ENCODE measurements around the gene TRMT11. TPM values are rescaled to one million over a fixed set of nuclear protein-coding genes. Genes with fewer than 3 reads are reported as not detected.

The TRMT11 gene
- polyA plus RNA-seq, 1 of the 3 experiments (the other 2 are of a cell fraction) = 15.0 TPM

DNA sequence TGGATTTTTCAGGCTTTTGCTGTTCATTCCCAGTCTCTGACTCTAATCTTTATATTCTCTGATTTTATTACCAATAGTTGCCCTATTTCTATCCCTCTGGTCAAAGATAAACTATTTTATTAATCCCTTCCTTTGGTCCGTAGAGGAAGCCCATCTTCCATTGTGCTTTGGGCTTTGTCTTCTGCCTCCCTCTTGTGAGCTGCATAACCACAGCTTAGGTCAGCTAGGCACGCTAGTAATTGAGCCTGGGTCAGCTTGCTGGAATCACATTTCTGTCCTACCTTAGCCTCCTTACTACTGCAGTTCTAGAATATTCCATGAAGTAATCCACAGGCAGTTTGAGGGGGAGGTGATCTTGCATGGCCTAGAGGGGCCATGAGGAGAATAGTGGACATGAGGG lies 49.4 kb downstream of the TRMT11 start:
- H3K9me3 ChIP-seq = no peaks in the 10 kb centered on the region
- no peaks in the 10 kb centered on the region for H3K79me2 ChIP-seq (ENCODE audit: insufficient read depth)
- H3K4me2 ChIP-seq = no peak overlapping the region
- H2AFZ ChIP-seq (ENCODE audit: low read depth) = no peak overlapping the region
- H3K27me3 ChIP-seq (ENCODE audit: insufficient read depth) = no peaks in the 10 kb centered on the region
- H3K9ac ChIP-seq = no peak overlapping the region
- no peak overlapping the region for H3K27ac ChIP-seq (ENCODE audit: low read depth in 2 of 2, low read length in 1 of 2)
- H4K20me1 ChIP-seq (ENCODE audit: insufficient read depth) = no peaks in the 10 kb centered on the region
- no peak overlapping the region for H3K4me3 ChIP-seq (ENCODE audit: low read depth in 2 of 2, low read length in 1 of 2)
- H3K36me3 ChIP-seq (replicated peaks in 1 of 2; ENCODE audit: control insufficient read depth in 1 of 2, insufficient read depth in 2 of 2, low read length in 1 of 2) = peaks cover 28 to 60% of the 10 kb centered on the region in 2 experiments
- WGBS (ENCODE audit: low lambda C conversion rate) = 90% methylated on average over 2 of the region's 2 CpGs
- ChIA-PET POLR2A (no interaction called here), CTCF (interaction anchor here (0.7 to 1.6 kb wide), 3 partner anchors 36 to 387 kb away, joined by 3 read pairs; partner anchors contain the start of gene TRMT11)
- TF ChIP-seq RFX5 (IDR thresholded peaks at IDR 0.05; ENCODE audit: low read length) = no peak
- TF ChIP-seq TCF12 (IDR thresholded peaks at IDR 0.05) = no peak
- TF ChIP-seq PBX3 (IDR thresholded peaks at IDR 0.05) = no peak
- TF ChIP-seq SIN3A (IDR thresholded peaks at IDR 0.05; ENCODE audit: borderline replicate concordance, low read depth, low read length) = no peak
- TF ChIP-seq USF1 (IDR thresholded peaks at IDR 0.05; ENCODE audit: borderline replicate concordance, low read depth) = no peak
- DNase-seq = no peak
- peaks cover 22% of the 10 kb centered on the region for H3F3A ChIP-seq (replicated peaks; ENCODE audit: insufficient read depth)
- peaks cover 0 to 4% of the 10 kb centered on the region in 2 experiments; a peak in 2 of 4 replicates for H3K4me1 ChIP-seq (ENCODE audit: control insufficient read depth in 1 of 2, insufficient read depth in 2 of 2, low read depth in 1 of 2, low read length in 1 of 2)
- H3K9me2 ChIP-seq = no peaks in the 10 kb centered on the region

- no peaks in the 10 kb centered on the region for H4K20me1 ChIP-seq (ENCODE audit: insufficient read depth)
- DNase-seq = no peak
- POLR2A ChIA-PET = no interaction called here
- H3K9ac ChIP-seq = no peak overlapping the region
- no peaks in the 10 kb centered on the region for H3K79me2 ChIP-seq (ENCODE audit: insufficient read depth)
- peaks cover 19% of the 10 kb centered on the region for H3F3A ChIP-seq (replicated peaks; ENCODE audit: insufficient read depth)
- no peak overlapping the region for H3K4me2 ChIP-seq
- TF ChIP-seq EP300 (IDR thresholded peaks at IDR 0.05; ENCODE audit: borderline replicate concordance in 1 of 2, low read depth in 1 of 2, low read length in 1 of 2) (no peak), TEAD4 (IDR thresholded peaks at IDR 0.05; ENCODE audit: borderline replicate concordance, insufficient read depth) (no peak), MAX (IDR thresholded peaks at IDR 0.05; ENCODE audit: low read depth) (no peak)
- no peak overlapping the region for H3K4me3 ChIP-seq (ENCODE audit: low read depth in 2 of 2, low read length in 1 of 2)
- no peak overlapping the region for H2AFZ ChIP-seq (ENCODE audit: low read depth)
- no peaks in the 10 kb centered on the region for H3K9me2 ChIP-seq
- H3K27me3 ChIP-seq (ENCODE audit: insufficient read depth) = no peaks in the 10 kb centered on the region
- CTCF ChIA-PET = interaction anchor here (1.5 kb wide), 1 partner anchor 27 kb away, joined by 5 read pairs; no protein-coding TSS in a partner anchor
- H3K36me3 ChIP-seq (replicated peaks in 1 of 2; ENCODE audit: control insufficient read depth in 1 of 2, insufficient read depth in 2 of 2, low read length in 1 of 2) = peaks cover 28 to 61% of the 10 kb centered on the region in 2 experiments
- H3K4me1 ChIP-seq (ENCODE audit: control insufficient read depth in 1 of 2, insufficient read depth in 2 of 2, low read depth in 1 of 2, low read length in 1 of 2) = peaks cover 0 to 9% of the 10 kb centered on the region in 2 experiments; a peak in 2 of 4 replicates
- H3K27ac ChIP-seq (ENCODE audit: low read depth in 2 of 2, low read length in 1 of 2) = no peak overlapping the region
- no peaks in the 10 kb centered on the region for H3K9me3 ChIP-seq
Measured at GRCh38 chr6:126038234-126038633, 51.9 kb downstream of the TRMT11 start.

GRCh38 chr6:126039284-126039683 lies 52.9 kb downstream of the TRMT11 start:
- H3K4me1 ChIP-seq (ENCODE audit: control insufficient read depth in 1 of 2, insufficient read depth in 2 of 2, low read depth in 1 of 2, low read length in 1 of 2) = 0 out of 4 replicates have a peak, but pooled peaks cover 0 to 9% of the 10 kb centered on the region in 2 experiments
- CTCF ChIA-PET = interaction anchor here (0.6 to 1.0 kb wide), 3 partner anchors 18 to 772 kb away, joined by 3 read pairs; no protein-coding TSS in a partner anchor

More at GRCh38 chr6:126039284-126039683, 52.9 kb downstream of the TRMT11 start:
- Histone ChIP-seq H4K20me1 (ENCODE audit: insufficient read depth) (no peaks in the 10 kb centered on the region), H3K27ac (ENCODE audit: low read depth in 2 of 2, low read length in 1 of 2) (no peak overlapping the region), H3K27me3 (ENCODE audit: insufficient read depth) (no peaks in the 10 kb centered on the region), H3K79me2 (ENCODE audit: insufficient read depth) (no peaks in the 10 kb centered on the region), H3K9me2 (no peaks in the 10 kb centered on the region), H3K4me3 (ENCODE audit: low read depth in 2 of 2, low read length in 1 of 2) (no peak overlapping the region), H3K9me3 (no peaks in the 10 kb centered on the region), H3F3A (replicated peaks; ENCODE audit: insufficient read depth) (peaks cover 13% of the 10 kb centered on the region), H3K36me3 (replicated peaks in 1 of 2; ENCODE audit: control insufficient read depth in 1 of 2, insufficient read depth in 2 of 2, low read length in 1 of 2) (peaks cover 28 to 61% of the 10 kb centered on the region in 2 experiments), H2AFZ (ENCODE audit: low read depth) (no peak overlapping the region), H3K9ac (no peak overlapping the region), H3K4me2 (no peak overlapping the region)
- 51% methylated on average over 2 of the region's 2 CpGs for WGBS (ENCODE audit: low lambda C conversion rate)
- TF ChIP-seq, protein P1, sequence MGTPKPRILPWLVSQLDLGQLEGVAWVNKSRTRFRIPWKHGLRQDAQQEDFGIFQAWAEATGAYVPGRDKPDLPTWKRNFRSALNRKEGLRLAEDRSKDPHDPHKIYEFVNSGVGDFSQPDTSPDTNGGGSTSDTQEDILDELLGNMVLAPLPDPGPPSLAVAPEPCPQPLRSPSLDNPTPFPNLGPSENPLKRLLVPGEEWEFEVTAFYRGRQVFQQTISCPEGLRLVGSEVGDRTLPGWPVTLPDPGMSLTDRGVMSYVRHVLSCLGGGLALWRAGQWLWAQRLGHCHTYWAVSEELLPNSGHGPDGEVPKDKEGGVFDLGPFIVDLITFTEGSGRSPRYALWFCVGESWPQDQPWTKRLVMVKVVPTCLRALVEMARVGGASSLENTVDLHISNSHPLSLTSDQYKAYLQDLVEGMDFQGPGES (IDR thresholded peaks at IDR 0.05; ENCODE audit: low read depth, low read length) = no peak
- no peak for TF ChIP-seq GATA2 (CRISPR knock-in tag; IDR thresholded peaks at IDR 0.05)
- TF ChIP-seq RFX5 (IDR thresholded peaks at IDR 0.05; ENCODE audit: low read length) = no peak
- no peak for TF ChIP-seq FOXJ3 (CRISPR knock-in tag; IDR thresholded peaks at IDR 0.05)
- TF ChIP-seq FOSL2 (IDR thresholded peaks at IDR 0.05; ENCODE audit: borderline replicate concordance, low read depth) = no peak
- no peak for TF ChIP-seq GABPA (IDR thresholded peaks at IDR 0.05; ENCODE audit: low read depth)
- no peak for TF ChIP-seq EP300 (IDR thresholded peaks at IDR 0.05; ENCODE audit: borderline replicate concordance in 1 of 2, low read depth in 1 of 2, low read length in 1 of 2)
- TF ChIP-seq TEAD4 (IDR thresholded peaks at IDR 0.05; ENCODE audit: borderline replicate concordance, insufficient read depth) = no peak
- TF ChIP-seq CHD2 (IDR thresholded peaks at IDR 0.05; ENCODE audit: low read length, partially characterized antibody) = no peak
- no peak for TF ChIP-seq TCF12 (IDR thresholded peaks at IDR 0.05)
- no peak for TF ChIP-seq JUND (IDR thresholded peaks at IDR 0.05)
- no peak for TF ChIP-seq RAD21 (IDR thresholded peaks at IDR 0.05; ENCODE audit: low read length)
- TF ChIP-seq PBX3 (IDR thresholded peaks at IDR 0.05) = no peak
- no peak for TF ChIP-seq POLR2AphosphoS5 (IDR thresholded peaks at IDR 0.05; ENCODE audit: low read depth, low read length)
- POLR2A ChIA-PET = no interaction called here
- DNase-seq = no peak
